Stimulated activated CD4-positive, alpha-beta T cell treated with anti-CD3 and anti-CD28 coated beads, Interleukin-15, amount 100 ng/mL, for 24 hours (primary cell): ENCODE results near the gene LRPAP1.

Experiments
- DNase-seq: peaks from one replicate; pipeline ENCODE4 v3.0.0-alpha.2; 2020

Gene LRPAP1

GRCh38 chr4:3530663-3531254 is 1.5 kb downstream of the LRPAP1 start:
- no peak for DNase-seq

GRCh38 chr4:3530051-3530450 is 2.2 kb downstream of the LRPAP1 start:
- no peak for DNase-seq

DNA sequence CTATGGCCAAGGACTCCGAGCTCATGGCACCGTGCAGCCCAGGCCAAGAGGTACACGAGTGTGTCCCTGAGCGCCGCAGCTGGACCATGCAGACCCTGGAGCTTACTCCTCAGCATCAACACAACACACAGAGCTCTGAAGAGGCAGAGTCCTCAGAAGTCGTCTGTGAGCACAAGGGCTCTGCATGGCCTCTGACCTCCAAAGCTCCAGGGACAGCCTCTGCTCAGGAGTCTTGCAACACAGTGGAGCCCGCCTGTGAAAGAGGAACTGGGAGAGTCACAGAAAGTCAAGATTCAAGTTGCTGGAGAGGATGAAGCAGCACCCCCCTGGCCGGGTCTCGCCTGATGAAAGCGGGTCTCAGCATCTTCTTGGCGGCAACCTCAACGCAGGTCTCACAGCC is 2.9 kb downstream of the LRPAP1 start:
- DNase-seq, result no peak

DNA sequence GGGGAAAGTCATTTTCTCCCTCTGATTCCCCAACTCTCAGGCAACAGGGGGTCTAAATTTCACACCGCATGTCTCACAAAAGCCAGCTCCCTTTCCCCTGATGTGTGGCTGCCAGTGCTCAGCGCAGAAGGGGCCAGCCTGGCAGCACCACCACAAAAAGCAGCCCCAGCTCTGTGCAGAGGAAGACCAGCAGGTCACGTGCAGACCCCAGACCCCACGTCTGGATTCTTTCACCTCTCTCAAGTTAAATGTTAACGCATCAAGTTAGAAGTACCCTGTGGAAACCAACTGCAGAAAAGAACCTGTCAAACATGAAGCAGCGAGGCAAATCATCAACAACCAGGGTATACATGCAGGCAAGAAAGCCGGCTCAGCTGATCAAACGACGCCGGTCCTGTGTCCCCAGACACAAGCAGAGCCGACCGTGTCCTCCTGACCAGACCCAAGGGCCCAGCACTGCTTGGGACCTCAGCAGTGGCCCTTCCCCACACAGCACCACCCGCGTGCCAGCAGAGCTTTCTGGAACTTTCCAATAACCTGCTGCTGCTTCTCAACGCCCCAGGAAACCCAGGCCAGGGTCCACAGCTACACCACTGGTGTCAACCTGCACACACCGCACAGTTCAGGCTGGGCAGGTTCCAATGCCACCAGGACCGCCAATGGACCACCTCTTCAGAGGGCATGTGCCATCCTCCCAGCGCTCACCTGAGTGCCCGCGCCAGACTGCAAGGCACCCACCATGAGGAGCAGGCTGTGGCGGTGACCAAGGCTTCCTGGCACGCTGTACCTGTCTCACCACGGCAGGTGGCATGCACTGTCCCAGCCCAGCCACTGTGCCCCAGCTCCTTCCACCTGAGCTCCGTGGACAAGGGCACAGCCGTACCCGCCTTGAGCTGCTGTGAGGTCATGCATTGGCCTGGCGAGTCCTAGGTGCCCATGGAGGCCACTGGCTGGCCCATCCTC is 4.0 kb downstream of the LRPAP1 start:
- DNase-seq, result no peak

DNA sequence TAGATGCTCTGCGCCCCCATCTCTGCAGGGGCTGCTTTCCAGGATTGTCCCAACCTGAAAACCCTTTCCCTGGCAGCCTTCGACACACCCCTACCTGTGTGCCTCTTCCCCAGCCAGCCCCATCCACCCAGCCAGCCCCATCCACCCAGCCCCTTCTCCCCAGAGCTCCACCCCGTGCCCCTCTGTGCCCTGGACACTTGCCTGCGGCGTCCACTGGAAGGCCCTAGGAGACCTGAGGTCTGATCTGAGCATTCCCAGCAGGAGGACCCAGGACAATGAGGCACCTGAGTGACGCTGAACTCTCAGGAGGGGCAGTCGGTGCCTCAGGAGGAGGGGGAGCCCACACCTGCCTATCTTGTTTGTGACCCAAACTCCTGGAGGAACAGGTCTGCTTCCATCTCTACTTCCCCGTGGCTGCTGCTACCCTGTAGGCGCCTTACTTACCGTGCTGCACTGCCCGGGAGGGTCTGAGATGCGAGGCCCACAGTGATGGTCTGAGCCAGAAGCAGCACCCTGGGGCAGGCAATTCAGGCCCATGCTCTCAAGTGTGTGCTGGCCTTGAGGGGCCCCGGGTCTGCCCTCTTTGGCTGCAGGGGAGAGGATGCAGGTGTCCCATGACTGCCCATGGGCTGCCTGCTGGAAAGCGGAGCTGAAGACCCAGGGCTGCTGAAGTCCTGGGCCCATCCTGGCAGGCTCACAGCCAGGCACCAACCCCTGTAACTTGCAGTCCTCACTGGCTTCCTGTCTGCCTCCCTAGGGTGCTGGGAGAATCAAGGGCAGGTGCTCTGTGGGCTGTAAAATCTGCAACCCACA is 4.9 kb downstream of the LRPAP1 start:
- DNase-seq, result no peak

DNA sequence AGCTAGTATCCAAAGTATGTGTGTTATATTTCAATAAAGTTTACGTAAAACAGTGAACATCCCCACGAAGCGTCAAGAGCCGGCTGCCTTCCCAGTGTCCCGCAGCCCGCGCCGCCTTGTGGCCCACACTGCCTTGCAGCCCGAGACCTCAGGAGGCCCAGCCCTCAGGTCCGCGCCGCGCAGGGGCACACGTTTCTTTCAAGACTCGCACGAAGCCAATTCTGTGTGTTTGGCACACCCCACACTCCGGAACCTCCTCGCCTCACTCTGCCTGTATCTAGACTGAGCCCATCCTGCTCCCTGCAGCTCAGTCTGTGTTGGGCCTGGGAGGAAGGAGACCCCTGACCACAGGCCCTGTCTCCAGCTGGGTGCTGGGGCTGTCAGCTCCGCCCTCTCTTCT is 5.8 kb downstream of the LRPAP1 start:
- DNase-seq, result no peak

DNA sequence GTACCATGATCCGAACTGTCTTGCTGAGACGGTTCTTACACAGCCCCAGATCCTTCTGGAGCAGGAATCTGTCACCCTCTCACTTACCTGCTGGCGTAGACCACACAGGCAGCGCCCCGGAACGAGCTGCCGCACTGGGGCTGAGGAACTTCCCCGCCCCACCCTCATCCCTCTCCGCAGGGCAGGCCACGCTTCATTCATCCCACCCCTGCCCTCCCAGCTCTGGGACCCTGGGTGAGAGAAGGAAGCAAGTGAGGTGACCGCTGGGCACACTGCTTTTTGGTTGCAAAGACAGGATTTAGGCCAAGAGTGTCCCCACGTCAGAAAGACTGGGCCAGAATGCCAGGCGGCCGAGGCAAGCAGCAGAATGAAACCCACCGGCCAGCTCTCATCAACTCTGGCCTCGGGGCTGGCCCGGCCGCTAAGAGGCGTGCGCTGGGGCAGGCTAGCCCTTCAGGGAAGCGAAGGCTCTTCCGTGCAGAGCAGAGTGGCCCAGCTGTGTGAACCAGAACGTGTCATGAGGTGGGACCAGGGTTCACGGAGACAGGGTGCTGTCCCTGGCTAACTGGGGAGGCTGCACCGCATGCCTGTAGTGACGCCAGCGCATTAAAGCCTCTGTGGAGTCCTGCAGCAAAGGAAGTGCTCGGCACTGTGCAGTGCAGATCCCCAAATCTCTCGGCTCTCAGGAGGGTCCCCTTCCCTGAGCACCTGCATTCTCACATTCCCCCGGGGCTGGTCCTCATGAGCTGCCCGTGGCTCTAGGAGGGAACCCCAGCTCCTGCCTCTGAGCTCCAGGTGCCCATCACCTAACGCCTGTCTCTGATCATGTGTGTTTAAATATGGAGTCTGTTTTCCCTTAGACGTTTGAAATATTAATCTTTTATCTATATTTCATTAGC is 6.4 kb downstream of the LRPAP1 start:
- DNase-seq, result no peak

GRCh38 chr4:3524920-3525319 is 7.3 kb downstream of the LRPAP1 start:
- no peak for DNase-seq

GRCh38 chr4:3524349-3524748 is 7.9 kb downstream of the LRPAP1 start:
- DNase-seq, result no peak

GRCh38 chr4:3523628-3524221 is 8.5 kb downstream of the LRPAP1 start:
- DNase-seq, result no peak

DNA sequence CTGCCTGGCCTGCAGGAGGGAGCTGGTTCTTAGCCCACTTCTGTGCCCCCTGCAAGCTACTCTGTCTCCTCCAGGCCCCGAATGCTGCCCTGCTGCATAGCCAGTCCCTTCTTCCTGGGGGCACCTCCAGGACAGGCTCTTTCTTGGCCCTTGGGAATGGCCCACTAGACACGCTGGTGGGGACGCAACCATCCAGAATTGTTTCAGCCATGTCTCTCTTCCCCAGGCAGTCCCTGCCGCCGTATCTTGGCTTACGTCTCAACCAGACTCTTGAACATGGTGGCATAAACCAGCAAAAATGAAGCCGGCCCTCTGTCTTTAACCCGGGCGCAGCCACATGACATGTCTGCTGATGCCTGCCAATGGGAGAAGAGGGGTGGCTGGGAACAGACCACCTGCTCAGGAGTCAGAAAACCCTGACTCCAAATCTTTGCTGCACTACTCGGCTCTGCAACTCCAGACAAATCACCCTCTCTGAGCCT is 9.0 kb downstream of the LRPAP1 start:
- no peak for DNase-seq

- no peak for DNase-seq
These were observed 9.6 kb downstream of the LRPAP1 start for GRCh38 chr4:3522651-3523050.

GRCh38 chr4:3522326-3522640 is 9.9 kb downstream of the LRPAP1 start:
- no peak for DNase-seq

DNA sequence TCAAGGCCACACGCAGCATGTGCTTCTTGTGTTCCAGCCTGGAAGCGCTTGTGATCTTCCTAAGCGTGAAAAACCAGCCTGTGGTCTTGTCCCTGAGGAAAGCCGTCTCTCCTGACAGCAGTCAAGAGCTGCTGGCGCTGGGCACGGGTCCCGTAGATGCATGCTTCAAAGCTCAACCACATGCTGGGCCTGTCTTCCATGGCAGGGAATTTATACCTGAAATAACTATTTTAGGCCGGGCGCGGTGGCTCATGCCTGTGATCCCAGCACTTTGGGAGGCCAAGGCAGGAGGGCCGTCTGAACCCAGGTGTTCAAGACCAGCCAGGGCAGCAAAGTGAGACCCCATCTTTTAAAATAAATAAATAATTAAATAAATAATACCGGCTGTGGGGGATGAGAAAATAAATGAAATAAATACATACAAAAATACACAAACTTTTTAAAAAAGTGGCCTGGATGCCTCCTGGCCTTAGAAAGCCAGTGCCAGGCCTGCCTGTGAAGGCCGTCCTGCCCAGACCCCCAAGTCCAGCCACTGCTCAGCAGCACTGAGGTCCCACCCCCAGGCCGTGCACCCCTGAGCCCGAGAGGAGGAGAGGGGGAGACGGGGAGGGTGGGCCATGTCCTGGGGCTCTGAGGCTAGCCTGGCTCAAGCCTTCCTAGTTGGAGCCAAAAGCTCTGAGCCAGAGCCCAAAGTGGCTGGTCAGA is 10.4 kb downstream of the LRPAP1 start:
- no peak for DNase-seq

GRCh38 chr4:3520796-3521600 is 11.2 kb downstream of the LRPAP1 start:
- DNase-seq, result peak; percentile 1

DNA sequence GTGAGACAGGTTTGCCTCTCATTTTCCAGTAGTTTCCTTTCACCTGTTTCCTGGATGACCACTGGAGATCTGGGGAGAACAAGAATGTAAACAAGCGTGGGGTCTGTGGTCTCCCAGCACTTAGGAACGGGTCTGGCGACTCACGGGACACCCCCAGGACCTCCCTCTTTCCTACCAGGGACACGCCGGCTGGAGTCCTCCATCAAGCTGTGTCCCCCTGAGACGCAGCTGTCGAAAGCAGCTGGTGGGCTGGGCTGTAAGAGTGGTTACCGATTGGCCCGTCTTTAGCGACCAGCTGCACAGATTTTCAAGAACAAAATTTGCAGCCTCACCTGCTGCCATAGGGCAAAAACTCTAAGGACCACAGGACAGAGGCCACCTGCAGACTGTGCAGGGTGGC is 11.9 kb downstream of the LRPAP1 start:
- peak; percentile 1 for DNase-seq

DNA sequence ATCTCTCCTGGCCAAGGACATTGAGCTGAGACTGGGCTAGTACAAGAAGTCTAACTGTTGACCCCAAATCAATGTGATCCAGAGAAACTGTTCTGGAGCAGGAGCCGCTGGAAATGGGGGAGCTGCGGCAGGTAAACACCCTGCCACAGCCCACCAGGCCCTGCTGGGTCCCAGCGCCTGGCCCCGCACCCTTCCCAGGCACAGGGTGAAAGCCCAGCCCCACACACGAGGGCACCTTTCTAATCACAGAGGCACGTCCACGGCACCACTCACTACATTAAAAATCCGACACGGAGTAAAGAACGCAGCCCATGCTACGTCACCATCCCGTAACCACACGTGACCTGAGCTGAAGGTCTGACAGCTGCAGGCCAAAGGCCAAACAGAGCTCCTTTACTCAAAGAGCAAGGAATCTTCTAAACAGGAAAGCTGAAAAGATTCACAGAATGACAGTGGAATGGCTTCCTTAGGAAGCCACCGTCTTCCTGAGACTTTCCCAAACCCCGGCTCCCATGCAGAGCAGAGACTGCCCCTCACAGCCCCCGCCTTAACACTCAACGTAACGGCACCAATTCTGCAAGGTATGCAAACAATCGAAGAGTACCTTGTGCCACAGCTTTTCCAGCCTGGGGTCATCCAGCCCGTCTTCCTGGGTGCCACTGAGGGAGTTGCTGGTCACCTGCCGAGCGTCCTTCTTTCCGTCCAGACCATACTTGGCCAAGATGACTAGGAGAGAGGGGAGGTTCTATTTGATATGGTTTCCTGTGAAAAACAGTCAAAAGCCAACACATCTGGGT is 12.6 kb downstream of the LRPAP1 start:
- DNase-seq, result no peak

- DNase-seq, result no peak
These were observed 13.3 kb downstream of the LRPAP1 start for GRCh38 chr4:3518941-3519340.

DNA sequence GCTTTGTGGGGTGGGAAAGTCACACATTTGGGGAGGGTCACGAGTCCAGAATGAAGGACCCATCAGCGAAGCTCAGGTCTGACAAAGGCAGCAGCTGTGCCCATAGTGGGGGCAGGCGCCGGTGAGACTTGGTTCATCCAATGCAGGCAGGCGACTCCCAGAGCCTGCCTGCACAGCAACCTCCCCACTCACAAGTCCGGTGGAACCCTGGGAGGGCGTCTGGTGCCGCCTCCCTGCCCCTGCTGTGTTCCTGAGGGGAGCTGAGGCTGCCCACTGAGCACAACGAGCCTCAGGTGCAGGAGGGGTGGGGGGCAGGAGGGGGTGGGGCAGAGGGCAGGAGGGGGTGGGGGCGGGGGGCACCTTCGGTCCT is 13.7 kb downstream of the LRPAP1 start:
- no peak for DNase-seq
